ENCODE results near the gene SLIT1.

- TF ChIP-seq, protein P1, sequence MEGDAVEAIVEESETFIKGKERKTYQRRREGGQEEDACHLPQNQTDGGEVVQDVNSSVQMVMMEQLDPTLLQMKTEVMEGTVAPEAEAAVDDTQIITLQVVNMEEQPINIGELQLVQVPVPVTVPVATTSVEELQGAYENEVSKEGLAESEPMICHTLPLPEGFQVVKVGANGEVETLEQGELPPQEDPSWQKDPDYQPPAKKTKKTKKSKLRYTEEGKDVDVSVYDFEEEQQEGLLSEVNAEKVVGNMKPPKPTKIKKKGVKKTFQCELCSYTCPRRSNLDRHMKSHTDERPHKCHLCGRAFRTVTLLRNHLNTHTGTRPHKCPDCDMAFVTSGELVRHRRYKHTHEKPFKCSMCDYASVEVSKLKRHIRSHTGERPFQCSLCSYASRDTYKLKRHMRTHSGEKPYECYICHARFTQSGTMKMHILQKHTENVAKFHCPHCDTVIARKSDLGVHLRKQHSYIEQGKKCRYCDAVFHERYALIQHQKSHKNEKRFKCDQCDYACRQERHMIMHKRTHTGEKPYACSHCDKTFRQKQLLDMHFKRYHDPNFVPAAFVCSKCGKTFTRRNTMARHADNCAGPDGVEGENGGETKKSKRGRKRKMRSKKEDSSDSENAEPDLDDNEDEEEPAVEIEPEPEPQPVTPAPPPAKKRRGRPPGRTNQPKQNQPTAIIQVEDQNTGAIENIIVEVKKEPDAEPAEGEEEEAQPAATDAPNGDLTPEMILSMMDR (IDR thresholded peaks at IDR 0.05), result no peak
- no peak for TF ChIP-seq POLR2A (IDR thresholded peaks at IDR 0.05)
Observed at GRCh38 chr10:97106207-97106606, 79.6 kb downstream of the SLIT1 start.

Data from testis (tissue), 2 donors.